Testis (tissue), 2 donors: Measurements from ENCODE around the gene GLO1.

Experiments
- CTCF ChIP-seq, 3 experiments: fragments of 450-650 bp in 2 of 3; fragments of 200-600 bp in 1 of 3; sonication (generic) in 1 of 3; IDR thresholded peaks; one replicate each; pipeline ENCODE4 v1.5.1; 2016 to 2019; ENCODE audit warnings: antibody characterized with exemption in 3 of 3, mild to moderate bottlenecking in 2 of 3, moderate library complexity in 1 of 3
- POLR2A ChIP-seq: fragments of 450-650 bp; IDR thresholded peaks from one replicate; pipeline ENCODE4 v1.6.1; 2017; ENCODE audit warnings: antibody characterized with exemption, mild to moderate bottlenecking, moderate library complexity

- TF ChIP-seq POLR2A (no peak), CTCF (IDR thresholded peaks at IDR 0.05) (no peak)
Measured at GRCh38 chr6:38651121-38651784, 51.7 kb downstream of the GLO1 start.
